ENCODE results near the gene GUCY2C.
A peak's percentile ranks its signal among the peaks of the same experiment; 100 is the strongest.

Gene GUCY2C

DNA sequence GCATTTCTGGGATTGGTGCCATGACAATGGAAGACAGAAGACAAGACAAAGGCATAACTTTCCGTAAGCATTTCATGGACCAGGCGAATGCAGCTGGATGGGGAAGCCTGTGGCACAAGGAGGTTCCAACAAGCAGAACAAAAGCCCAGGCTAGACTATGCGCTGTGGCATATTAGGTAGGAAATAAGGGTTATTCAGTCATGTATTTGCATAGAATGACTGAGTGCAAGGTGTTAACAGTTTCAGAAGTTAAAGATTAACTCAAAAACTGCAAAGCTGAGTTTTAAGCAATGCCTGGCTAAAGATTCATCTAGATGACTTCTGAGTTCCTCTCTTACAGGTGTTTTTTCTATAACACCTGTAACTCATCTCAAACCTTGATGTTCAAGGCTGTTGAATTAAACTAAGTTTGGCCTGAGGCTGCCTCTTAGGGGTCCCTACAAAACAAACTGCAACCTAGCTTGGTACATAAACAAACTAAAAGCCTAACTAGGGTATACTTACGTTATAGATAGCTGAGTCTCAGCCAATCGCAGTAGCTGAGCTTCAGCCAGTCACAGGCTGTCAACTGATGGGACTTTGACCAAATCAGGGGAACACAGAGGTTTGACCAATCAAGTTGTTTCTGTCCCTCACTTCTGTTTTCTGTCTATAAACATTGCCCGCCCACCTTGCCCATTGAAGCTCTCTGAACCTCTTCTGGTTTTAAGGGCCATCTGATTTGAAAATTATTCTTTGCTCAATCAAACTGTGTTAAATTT, 76.5 kb downstream of the GUCY2C start:
- no peak for DNase-seq

- DNase-seq = peak; percentile 47
Measured at GRCh38 chr12:14618983-14619382, 77.4 kb downstream of the GUCY2C start.

DNA sequence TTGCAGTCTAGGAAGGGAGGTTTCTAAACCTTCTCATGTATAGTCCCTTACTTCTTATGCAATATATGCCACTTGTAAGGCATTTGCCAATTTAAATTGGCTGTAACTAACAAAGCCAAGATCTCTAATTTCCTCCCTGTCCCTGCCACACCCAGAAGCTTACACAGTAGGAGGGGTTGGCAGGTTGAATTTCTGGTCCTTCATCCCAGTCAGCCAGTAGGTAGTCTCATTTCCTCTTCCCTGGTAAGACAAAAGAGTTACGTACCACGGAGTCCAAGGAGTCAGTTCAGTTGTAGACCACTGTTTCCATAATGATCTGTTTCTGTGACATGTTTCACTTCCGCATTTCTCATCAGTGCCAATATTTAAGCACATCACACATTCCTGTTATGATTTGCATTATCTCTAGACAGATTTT, 81.7 kb downstream of the GUCY2C start:
- DNase-seq = no peak

DNA sequence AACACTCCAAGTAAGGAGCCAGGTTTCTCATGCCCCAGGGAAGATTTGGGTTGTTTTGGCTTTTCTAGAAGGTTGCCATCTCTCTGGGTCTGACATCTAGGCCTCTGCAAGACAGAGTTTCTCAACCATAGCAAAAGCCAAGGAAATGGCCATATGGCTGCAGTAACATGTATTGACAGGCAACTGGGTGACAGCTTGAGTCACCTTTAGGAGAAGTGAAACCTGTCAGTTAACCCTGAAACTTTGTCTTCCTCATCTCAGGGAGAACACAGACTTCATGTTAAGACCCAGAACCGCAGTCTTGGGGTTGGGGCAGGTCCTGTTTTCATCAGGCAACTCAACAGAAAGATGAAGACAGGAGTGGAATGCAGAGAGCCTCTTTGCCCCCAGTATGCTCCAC, 82.7 kb downstream of the GUCY2C start:
- DNase-seq = no peak

GRCh38 chr12:14612898-14613445, 83.4 kb downstream of the GUCY2C start:
- DNase-seq = no peak

GRCh38 chr12:14612250-14612649, 84.1 kb downstream of the GUCY2C start:
- DNase-seq = no peak

DNA sequence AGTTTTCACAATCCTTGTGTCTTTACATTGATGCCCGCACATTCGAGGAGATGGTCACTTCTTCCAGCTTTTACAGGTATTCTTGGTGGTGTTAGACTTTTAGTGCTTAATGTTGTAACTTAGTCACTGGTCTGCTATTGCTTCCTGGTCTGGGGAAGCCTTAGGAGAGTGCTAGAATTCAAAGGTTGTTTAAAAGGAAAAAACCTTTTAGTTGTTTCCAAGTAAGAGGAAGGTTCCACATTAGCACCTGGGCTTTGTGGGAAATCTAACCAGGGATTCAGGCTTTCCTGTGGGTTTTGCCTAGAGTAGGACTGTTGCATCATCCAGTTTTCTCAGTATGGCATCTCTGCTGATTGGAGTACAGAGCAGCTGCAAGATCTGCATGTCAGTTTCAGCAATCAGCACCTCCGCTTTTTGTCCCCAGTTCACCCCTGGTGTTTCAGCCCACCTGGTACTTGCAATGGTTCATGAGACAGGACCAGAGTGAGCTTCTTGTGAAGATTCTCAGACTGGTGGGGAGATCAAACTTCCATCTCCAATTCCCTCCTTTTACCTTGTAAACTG, 84.7 kb downstream of the GUCY2C start:
- DNase-seq = no peak

GRCh38 chr12:14607568-14607967, 88.8 kb downstream of the GUCY2C start:
- DNase-seq = peak; percentile 60

DNA sequence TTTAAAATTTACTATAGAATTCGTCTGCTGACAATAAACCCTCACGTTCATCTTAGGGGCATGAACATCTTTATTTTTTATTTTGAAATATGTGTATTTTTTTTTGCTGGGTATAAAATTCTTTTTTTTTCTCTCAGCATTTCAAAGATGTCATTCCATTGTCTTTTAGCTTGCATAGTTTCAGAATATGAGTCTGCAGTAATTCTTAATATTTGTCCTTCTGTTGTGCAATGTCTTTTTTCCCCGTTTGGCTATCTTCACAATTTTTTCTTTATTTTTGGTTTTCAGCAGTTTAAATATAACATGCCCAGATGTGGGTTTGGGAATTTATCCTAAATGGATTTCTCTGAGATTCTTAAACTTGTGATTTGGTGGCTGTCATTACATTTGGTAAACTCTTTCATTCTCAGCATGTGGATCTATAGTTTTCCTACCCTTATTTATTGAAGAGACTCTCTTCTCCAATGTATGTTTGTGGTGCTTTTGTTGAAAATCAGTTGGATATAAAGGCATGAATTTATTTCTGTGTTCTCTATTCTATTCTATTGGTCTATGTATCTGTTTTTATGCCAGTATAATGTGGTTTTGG, 90.9 kb downstream of the GUCY2C start:
- peak; percentile 42 for DNase-seq

DNA sequence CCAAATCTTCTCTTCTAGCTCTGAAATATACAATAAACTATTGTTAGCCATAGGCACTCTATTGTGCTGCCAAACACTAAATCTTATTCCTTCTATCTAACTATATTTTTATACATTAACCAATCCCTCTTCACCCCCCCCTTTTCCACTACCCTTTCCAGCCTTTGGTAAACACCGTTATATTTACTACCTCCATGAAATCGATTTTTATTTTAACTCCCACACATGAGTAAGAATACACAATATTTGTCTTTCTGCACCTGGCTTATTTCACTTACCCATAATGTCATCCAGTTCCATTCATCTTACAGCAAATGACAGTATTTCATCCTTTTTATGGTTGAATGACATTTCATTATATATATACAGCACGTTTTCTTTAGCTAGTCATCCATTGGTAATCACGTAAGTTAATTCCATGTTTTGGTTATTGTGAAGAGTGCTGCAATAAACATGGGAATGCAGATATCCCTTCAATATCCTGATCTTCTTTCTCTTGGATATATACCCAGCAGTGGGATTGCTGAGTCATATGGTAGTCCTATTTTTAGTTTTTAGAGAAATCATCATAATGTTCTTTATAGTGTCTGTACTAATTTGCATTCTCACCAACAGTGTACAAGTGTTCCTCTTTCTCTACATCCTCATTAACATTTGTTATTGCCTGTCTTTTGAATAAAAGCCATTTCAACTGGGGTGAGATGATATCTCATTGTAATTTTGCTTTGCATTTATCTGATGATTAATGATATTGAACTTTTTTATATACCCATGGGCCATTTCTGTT, 94.5 kb downstream of the GUCY2C start:
- no peak for DNase-seq

DNA sequence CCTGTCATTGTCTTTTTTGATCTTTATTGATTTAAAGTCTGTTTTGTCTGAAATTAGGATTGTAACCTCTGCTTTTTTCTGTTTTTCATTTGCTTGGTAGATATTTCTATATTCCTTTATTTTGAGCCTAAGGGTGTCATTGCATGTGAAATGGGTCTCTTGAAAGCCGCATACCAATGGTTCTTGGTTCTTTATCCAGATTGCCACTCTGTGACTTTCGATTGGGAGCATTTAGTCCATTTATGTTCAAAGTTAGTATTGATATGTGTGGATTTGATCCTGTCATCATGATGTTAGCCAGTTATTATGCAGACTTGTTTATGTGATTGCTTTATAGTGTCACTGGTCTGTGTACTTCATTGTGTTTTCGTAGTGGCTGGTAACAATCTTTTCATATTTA, 98.9 kb downstream of the GUCY2C start:
- no peak for DNase-seq

DNA sequence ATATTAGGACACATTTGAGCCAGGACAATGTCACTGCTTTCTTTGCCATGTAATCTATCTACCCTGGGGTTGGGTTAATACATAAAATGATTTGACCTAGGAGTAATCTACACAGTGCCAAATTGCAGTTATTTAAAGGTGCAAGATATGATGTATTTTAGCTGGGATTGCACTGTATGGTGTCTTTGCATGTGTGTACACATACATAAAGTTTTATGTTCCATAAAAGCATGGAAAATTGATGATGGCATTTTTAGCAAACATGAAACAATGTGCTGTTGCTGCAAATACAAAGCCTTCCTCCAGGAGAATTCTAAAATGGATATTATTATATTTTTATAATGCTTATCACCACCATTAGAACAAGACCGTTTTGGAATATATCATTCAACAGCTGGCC, 104.7 kb downstream of the GUCY2C start:
- DNase-seq = no peak

DNA sequence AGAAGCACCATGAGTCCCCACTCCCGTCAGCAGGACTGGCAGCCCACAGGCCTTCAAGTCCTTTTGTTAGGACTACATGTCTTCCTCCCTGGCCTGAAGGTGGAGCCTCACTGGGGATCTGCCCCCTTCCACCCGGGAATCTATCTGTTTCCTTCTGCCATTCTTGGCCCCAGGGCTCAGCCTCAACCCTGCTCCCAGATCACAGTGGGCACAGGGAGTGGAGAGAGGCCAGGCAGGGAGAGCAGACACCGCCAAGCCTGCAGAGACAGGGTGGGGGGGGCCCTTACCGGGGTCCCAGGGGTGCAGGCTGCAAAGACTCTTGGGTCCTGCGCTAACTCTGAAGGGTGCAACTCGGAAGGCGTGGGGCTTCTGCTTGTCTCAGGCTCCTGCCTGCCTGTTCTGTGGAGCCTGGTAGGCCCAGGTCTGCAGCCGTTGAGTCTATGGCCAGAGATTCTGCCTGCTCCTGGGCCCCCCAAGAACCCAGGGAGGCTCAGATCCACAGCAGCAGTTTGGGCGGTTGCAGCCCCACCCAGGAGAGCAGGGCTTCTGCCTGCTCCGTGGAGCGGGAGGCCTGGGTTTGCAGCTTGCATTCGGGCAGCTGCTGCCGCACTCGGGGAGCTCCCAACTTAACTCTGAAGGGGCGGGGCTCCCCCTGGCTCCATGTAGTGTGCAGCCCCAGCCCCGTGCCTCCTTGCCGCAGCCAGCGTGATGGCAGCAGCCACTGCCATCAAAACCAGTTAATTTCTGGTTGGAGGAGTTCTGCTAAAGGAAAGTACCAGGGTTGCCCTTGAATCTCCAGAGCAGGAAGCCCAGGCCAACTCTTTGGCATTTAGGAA, 107.0 kb downstream of the GUCY2C start:
- no peak for DNase-seq

- no peak for DNase-seq
Measured at GRCh38 chr12:14588571-14588970, 107.8 kb downstream of the GUCY2C start.

DNA sequence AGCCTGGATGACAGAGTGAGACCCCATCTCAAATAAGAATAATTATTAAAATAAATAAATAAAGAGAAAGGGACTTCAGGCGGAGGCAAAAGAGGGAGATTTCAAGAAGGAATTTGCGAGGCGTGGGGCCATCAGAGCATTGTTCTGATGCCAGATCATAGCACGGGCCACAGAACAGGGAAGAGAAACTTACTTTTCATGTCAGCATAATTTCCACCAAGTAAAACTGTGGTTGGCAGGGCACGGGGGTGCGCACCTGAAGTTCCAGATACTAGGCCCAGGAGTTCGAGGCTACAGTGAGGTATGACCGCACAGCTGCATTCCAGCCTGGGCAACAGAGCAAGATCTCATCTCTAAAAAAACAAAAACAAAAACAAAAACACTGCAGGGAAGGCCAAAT, 117.8 kb downstream of the GUCY2C start:
- no peak for DNase-seq

DNA sequence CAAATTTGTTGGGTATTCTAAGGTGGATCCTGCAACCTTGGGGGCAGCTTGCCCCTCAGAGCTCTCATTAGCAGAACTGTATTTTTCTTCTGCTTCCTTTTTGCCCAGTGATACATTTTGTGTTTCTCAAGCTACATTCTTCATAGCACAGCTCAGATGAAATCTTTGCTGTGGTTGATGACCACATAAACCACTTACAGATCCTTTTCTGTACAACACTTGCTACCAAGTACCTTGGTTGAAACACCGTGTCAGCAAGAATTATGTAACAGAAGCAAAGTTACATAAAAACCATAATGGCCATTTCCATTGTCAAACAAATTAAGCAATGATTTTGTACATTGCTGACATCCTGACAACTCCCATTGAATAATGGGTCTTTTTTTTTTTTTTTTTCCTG, 119.1 kb downstream of the GUCY2C start:
- peak; percentile 69 for DNase-seq

DNA sequence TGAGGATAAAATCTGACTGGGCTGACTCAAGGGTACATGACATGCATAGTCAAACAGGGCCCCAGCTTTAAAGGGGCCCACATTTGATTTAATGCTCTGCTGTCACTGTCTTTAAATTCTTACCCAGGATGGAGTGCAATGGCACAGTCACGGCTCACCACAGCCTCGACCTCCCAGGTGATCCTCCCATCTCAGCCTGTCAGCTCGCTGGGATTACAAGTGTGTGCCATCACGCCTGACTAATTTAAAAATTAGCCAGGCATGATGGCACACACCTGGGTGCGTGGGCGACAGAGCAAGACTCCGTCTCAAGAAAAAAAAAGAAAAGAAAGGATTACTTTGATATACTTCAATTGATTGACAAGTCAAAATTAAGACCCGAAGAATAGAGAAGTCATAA, 119.5 kb downstream of the GUCY2C start:
- no peak for DNase-seq

GRCh38 chr12:14575585-14575984, 120.8 kb downstream of the GUCY2C start:
- no peak for DNase-seq

GRCh38 chr12:14573118-14573517, 123.3 kb downstream of the GUCY2C start:
- no peak for DNase-seq

DNA sequence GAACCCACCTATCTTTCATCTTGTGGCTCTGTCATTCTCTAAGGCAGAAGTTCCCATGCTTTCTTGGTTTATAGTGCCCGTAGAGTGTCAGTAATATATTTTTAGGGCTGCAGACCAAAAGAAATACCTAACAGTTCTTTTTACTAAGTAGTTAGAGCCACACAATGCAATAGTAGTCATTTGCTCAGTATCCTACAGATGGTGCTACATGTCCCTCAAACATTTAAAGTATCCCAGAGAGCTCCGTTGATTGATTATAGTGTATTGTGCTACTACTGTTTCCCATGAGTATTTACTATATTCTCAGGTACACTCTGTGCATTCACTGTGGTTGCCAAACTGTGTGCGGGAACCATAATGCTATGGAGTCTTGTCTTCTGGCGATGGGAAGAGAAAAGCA, 124.0 kb downstream of the GUCY2C start:
- peak; percentile 11 for DNase-seq

GRCh38 chr12:14571779-14572178, 124.6 kb downstream of the GUCY2C start:
- no peak for DNase-seq

- DNase-seq = no peak
Measured at GRCh38 chr12:14570231-14570630, 126.2 kb downstream of the GUCY2C start.

Data from OCI-M1 (cell line).